GM12872 (cell line): ENCODE results near the gene FUOM.

Experiments
- CTCF ChIP-seq: IDR thresholded peaks from 3 replicates; pipeline ENCODE4 v1.5.1; 2011; ENCODE audit warnings: low read depth, mild to moderate bottlenecking, low read length, moderate library complexity; ENCODE audit not compliant: insufficient read depth

Gene FUOM

GRCh38 chr10:133315847-133316246 is 42.0 kb downstream of the FUOM start:
- TF ChIP-seq CTCF: no peak

GRCh38 chr10:133314911-133315310 is 42.9 kb downstream of the FUOM start:
- TF ChIP-seq CTCF: no peak

GRCh38 chr10:133313192-133313591 is 44.6 kb downstream of the FUOM start:
- no peak for TF ChIP-seq CTCF

GRCh38 chr10:133312769-133313145 is 45.1 kb downstream of the FUOM start:
- TF ChIP-seq CTCF: no peak

GRCh38 chr10:133312016-133312768 is 45.6 kb downstream of the FUOM start:
- no peak for TF ChIP-seq CTCF

GRCh38 chr10:133311570-133311969 is 46.2 kb downstream of the FUOM start:
- TF ChIP-seq CTCF: no peak

GRCh38 chr10:133310789-133311188 is 47.0 kb downstream of the FUOM start:
- no peak for TF ChIP-seq CTCF
